ENCODE results near the gene F9.

- TF ChIP-seq CTCF (IDR thresholded peaks at IDR 0.05) (no peak), POLR2AphosphoS5 (IDR thresholded peaks at IDR 0.05) (no peak)
Observed at GRCh38 chrX:139600105-139600504, 69.6 kb downstream of the F9 start.
